HepG2 (cell line): ENCODE results near the gene CDKN1A. TPM values are rescaled to one million over a fixed set of nuclear protein-coding genes. Genes with fewer than 3 reads are reported as not detected.

Source experiments
- AHR ChIP-seq: IDR thresholded peaks from 2 replicates; pipeline ENCODE4 v1.6.1; 2018; ENCODE audit warnings: missing genetic modification reagents, missing compliant biosample characterization
- GATA4 ChIP-seq: sonication (generic); IDR thresholded peaks from 2 replicates; pipeline ENCODE4 v1.6.1; 2016; ENCODE audit warnings: antibody characterized with exemption, low read depth, borderline replicate concordance
- MYNN ChIP-seq: sonication (generic); formaldehyde crosslinking; IDR thresholded peaks from 2 replicates; pipeline ENCODE4 v1.4.0; 2020; ENCODE audit warnings: mild to moderate bottlenecking, low read depth, missing genetic modification reagents
- NFIB ChIP-seq: sonication (generic); formaldehyde crosslinking; IDR thresholded peaks from 2 replicates; pipeline ENCODE4 v1.9.0; 2021; ENCODE audit warnings: missing genetic modification reagents, mild to moderate bottlenecking, borderline replicate concordance
- SRSF1 ChIP-seq: fragments of 200-400 bp; formaldehyde crosslinking; optimal IDR thresholded peaks from 2 replicates; pipeline ENCODE3; 2017; ENCODE audit warnings: mild to moderate bottlenecking, low read depth, low read length, moderate library complexity
- TCF12 ChIP-seq, 2 experiments: fragments of 450-650 bp in 1 of 2; sonication (generic) in 1 of 2; formaldehyde crosslinking in 1 of 2; IDR thresholded peaks; 2 replicates each; pipeline versions ENCODE4 v1.6.1 to v1.8.0; 2017 to 2022; ENCODE audit warnings: antibody characterized with exemption in 1 of 2, mild to moderate bottlenecking in 1 of 2, missing genetic modification reagents in 1 of 2, moderate library complexity in 1 of 2
- ZNF124 ChIP-seq: sonication (generic); formaldehyde crosslinking; IDR thresholded peaks from 2 replicates; pipeline ENCODE4 v1.4.0; 2020; ENCODE audit warnings: missing genetic modification reagents
- ZNF232 ChIP-seq: sonication (generic); formaldehyde crosslinking; IDR thresholded peaks from 2 replicates; pipeline ENCODE4 v1.4.0; 2020; ENCODE audit warnings: missing genetic modification reagents, borderline replicate concordance
- ZNF253 ChIP-seq: sonication (generic); formaldehyde crosslinking; IDR thresholded peaks from 2 replicates; pipeline ENCODE4 v1.8.0; 2022; ENCODE audit warnings: mild to moderate bottlenecking, missing genetic modification reagents, borderline replicate concordance
- ZNF263 ChIP-seq: sonication (generic); formaldehyde crosslinking; IDR thresholded peaks from 2 replicates; pipeline ENCODE4 v1.4.0; 2020; ENCODE audit warnings: missing genetic modification reagents
- ZNF431 ChIP-seq: sonication (generic); formaldehyde crosslinking; IDR thresholded peaks from 2 replicates; pipeline ENCODE4 v1.9.0; 2022; ENCODE audit warnings: missing genetic modification reagents, low read depth, mild to moderate bottlenecking, borderline replicate concordance
- ZNF724P ChIP-seq: sonication (generic); formaldehyde crosslinking; IDR thresholded peaks from 2 replicates; pipeline ENCODE4 v1.8.0; 2022; ENCODE audit warnings: missing genetic modification reagents, borderline replicate concordance
- ZSCAN29 ChIP-seq: sonication (generic); formaldehyde crosslinking; conservative IDR thresholded peaks from 2 replicates; pipeline ENCODE4 v1.4.0; 2020; ENCODE audit warnings: mild to moderate bottlenecking, missing genetic modification reagents
- polyA plus RNA-seq, 8 experiments: library from polyadenylated mRNA; depleted of rRNA in 3 of 8; stranded (reverse) in 7 of 8; unstranded in 1 of 8; fragments of >200 nt; fragmentation: Illumina TruSeq in 4 of 8; extraction: Trizol in 4 of 8; gene quantifications; 2 replicates each; pipeline versions ENCODE4 v1.2.1 to v1.2.3, GENCODE V29; 2011 to 2016; ENCODE audit warnings: low read depth in 4 of 8, missing spikeins in 1 of 8, mixed read lengths in 1 of 8; ENCODE audit not compliant: insufficient read depth in 1 of 8
- total RNA-seq, 5 experiments: library from RNA; depleted of rRNA; stranded (reverse); fragments of >200 nt; fragmentation: Illumina TruSeq; extraction: Trizol; gene quantifications; 2 replicates each; pipeline ENCODE4 v1.2.3, GENCODE V29; 2016; ENCODE audit warnings: low read depth in 1 of 5
- TF ChIP-seq, protein P1 (sequence below): sonication (generic); formaldehyde crosslinking; IDR thresholded peaks from 2 replicates; pipeline ENCODE4 v1.5.1; 2020; ENCODE audit warnings: missing genetic modification reagents, mild to moderate bottlenecking, borderline replicate concordance
- TF ChIP-seq, protein P2 (sequence below): sonication (generic); formaldehyde crosslinking; IDR thresholded peaks from 2 replicates; pipeline ENCODE4 v1.9.0; 2021; ENCODE audit warnings: missing genetic modification reagents, borderline replicate concordance
- TF ChIP-seq, protein P3 (sequence below): IDR thresholded peaks from 2 replicates; pipeline ENCODE4 v1.6.1; 2016; ENCODE audit warnings: missing compliant biosample characterization, missing genetic modification reagents, borderline replicate concordance
- TF ChIP-seq, protein P4 (sequence below): sonication (generic); formaldehyde crosslinking; IDR thresholded peaks from 2 replicates; pipeline ENCODE4 v1.4.0; 2020; ENCODE audit warnings: missing genetic modification reagents
- TF ChIP-seq, protein P5 (sequence below): sonication (generic); formaldehyde crosslinking; IDR thresholded peaks from 2 replicates; pipeline ENCODE4 v1.8.1; 2023; ENCODE audit warnings: mild to moderate bottlenecking, missing genetic modification reagents
- TF ChIP-seq, protein P6 (sequence below): sonication (generic); formaldehyde crosslinking; IDR thresholded peaks from 2 replicates; pipeline ENCODE4 v1.4.0; 2020; ENCODE audit warnings: mild to moderate bottlenecking, missing genetic modification reagents

The CDKN1A gene
- total and polyA plus RNA-seq, 2 of the 13 experiments (the other 11 are each of a cell fraction or from before 2014, with no cell fraction given) = 60.7 to 92.1 TPM

DNA sequence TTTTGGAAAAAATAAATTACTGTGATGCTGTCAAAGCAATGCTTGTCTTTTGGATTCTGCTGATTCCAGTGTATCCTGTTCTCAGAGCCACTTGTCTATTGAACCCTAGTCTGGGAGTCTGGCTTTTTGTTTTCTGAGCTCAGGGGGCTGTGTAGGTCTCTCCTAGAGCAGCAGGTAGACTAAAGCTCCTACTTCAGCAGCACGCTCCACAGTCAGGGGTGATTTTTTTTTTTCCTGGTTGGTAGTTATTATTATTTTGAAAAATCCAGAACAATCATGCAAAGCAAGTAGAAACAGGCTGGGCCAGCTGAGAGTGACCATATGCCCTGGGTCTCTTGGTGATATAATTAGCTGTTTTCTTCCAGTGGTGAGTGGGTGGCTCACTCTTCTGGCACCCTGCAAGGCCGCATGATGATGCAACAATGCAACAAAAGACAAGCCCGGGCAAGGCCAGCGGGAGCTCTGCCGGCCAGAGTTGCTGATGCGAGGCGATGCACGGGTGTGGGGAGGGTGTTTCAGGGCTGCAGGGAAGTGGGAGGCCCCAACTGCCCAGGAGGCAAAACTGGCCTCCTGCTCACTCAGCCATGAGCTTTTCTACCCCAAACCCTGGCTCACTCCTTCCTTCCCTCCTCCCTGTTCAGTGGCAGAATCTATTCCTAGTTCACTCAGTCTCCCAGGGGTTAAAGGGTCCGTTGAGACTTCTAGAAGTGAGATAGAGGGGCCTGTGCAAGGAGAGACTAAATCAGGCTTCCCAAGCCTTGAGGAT lies 11.5 kb upstream of the CDKN1A start (continued):
- TF ChIP-seq, protein P1, sequence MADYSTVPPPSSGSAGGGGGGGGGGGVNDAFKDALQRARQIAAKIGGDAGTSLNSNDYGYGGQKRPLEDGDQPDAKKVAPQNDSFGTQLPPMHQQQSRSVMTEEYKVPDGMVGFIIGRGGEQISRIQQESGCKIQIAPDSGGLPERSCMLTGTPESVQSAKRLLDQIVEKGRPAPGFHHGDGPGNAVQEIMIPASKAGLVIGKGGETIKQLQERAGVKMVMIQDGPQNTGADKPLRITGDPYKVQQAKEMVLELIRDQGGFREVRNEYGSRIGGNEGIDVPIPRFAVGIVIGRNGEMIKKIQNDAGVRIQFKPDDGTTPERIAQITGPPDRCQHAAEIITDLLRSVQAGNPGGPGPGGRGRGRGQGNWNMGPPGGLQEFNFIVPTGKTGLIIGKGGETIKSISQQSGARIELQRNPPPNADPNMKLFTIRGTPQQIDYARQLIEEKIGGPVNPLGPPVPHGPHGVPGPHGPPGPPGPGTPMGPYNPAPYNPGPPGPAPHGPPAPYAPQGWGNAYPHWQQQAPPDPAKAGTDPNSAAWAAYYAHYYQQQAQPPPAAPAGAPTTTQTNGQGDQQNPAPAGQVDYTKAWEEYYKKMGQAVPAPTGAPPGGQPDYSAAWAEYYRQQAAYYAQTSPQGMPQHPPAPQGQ (CRISPR knock-in tag) = no peak
- TF ChIP-seq TCF12 (IDR thresholded peaks at IDR 0.05) (no peak), TCF12 (CRISPR knock-in tag; IDR thresholded peaks at IDR 0.05) (peak; percentile 91), ZNF232 (peak; percentile 92; the same call in 1 of the 2 replicates), SRSF1 (peak; percentile 41), ZSCAN29 (CRISPR knock-in tag) (0 out of 2 replicates have a peak, but pooled peaks have one; percentile 33), ZNF253 (CRISPR knock-in tag) (no peak), ZNF263 (CRISPR knock-in tag) (peak; percentile 80), ZNF431 (CRISPR knock-in tag) (0 out of 2 replicates have a peak, but pooled peaks have one; percentile 32), ZNF124 (CRISPR knock-in tag) (peak; percentile 97), ZNF724P (CRISPR knock-in tag) (0 out of 2 replicates have a peak, but pooled peaks have one; percentile 85), NFIB (CRISPR knock-in tag) (no peak), MYNN (CRISPR knock-in tag) (peak; percentile 66; the same call in 1 of the 2 replicates), GATA4 (no peak; the same call in 1 of the 2 replicates), AHR (CRISPR knock-in tag) (peak; percentile 82; the same call in 1 of the 2 replicates)
- TF ChIP-seq, protein P2, sequence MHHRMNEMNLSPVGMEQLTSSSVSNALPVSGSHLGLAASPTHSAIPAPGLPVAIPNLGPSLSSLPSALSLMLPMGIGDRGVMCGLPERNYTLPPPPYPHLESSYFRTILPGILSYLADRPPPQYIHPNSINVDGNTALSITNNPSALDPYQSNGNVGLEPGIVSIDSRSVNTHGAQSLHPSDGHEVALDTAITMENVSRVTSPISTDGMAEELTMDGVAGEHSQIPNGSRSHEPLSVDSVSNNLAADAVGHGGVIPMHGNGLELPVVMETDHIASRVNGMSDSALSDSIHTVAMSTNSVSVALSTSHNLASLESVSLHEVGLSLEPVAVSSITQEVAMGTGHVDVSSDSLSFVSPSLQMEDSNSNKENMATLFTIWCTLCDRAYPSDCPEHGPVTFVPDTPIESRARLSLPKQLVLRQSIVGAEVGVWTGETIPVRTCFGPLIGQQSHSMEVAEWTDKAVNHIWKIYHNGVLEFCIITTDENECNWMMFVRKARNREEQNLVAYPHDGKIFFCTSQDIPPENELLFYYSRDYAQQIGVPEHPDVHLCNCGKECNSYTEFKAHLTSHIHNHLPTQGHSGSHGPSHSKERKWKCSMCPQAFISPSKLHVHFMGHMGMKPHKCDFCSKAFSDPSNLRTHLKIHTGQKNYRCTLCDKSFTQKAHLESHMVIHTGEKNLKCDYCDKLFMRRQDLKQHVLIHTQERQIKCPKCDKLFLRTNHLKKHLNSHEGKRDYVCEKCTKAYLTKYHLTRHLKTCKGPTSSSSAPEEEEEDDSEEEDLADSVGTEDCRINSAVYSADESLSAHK (CRISPR knock-in tag) = no peak
- TF ChIP-seq, protein P3, sequence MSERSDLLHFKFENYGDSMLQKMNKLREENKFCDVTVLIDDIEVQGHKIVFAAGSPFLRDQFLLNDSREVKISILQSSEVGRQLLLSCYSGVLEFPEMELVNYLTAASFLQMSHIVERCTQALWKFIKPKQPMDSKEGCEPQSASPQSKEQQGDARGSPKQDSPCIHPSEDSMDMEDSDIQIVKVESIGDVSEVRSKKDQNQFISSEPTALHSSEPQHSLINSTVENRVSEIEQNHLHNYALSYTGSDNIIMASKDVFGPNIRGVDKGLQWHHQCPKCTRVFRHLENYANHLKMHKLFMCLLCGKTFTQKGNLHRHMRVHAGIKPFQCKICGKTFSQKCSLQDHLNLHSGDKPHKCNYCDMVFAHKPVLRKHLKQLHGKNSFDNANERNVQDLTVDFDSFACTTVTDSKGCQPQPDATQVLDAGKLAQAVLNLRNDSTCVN (CRISPR knock-in tag) = peak; percentile 54; the same call in 1 of the 2 replicates
- TF ChIP-seq, protein P4, sequence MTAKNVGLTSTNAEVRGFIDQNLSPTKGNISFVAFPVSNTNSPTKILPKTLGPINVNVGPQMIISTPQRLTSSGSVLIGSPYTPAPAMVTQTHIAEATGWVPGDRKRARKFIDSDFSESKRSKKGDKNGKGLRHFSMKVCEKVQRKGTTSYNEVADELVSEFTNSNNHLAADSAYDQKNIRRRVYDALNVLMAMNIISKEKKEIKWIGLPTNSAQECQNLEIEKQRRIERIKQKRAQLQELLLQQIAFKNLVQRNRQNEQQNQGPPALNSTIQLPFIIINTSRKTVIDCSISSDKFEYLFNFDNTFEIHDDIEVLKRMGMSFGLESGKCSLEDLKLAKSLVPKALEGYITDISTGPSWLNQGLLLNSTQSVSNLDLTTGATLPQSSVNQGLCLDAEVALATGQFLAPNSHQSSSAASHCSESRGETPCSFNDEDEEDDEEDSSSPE (CRISPR knock-in tag) = peak; percentile 87
- TF ChIP-seq, protein P5, sequence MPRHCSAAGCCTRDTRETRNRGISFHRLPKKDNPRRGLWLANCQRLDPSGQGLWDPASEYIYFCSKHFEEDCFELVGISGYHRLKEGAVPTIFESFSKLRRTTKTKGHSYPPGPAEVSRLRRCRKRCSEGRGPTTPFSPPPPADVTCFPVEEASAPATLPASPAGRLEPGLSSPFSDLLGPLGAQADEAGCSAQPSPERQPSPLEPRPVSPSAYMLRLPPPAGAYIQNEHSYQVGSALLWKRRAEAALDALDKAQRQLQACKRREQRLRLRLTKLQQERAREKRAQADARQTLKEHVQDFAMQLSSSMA (CRISPR knock-in tag) = peak; percentile 90
- TF ChIP-seq, protein P6, sequence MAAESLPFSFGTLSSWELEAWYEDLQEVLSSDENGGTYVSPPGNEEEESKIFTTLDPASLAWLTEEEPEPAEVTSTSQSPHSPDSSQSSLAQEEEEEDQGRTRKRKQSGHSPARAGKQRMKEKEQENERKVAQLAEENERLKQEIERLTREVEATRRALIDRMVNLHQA (CRISPR knock-in tag) = no peak
